Spleen (tissue), 11 donors: ENCODE data around the gene SLC39A11. TPM values are rescaled to one million over a fixed set of nuclear protein-coding genes. Genes with fewer than 3 reads are reported as not detected.

Experiments used
- DNase-seq: peaks from one replicate; pipeline ENCODE4 v3.0.0-alpha.2; 2020
- H3K27ac ChIP-seq, 8 donors: fragments of 200-600 bp; sonication (generic) in 7 of 8; 1 replicate in 4 of 8; 2 replicates in 4 of 8; pipeline versions ENCODE4 v1.5.0 to v1.8.0; 2016 to 2021; ENCODE audit warnings: inconsistent platforms in 4 of 8, mild to moderate bottlenecking in 4 of 8, moderate library complexity in 1 of 8
- H3K27me3 ChIP-seq, 7 donors: fragments of 200-600 bp; sonication (generic) in 6 of 7; replicated peaks in 1 of 7; 1 replicate in 4 of 7; 2 replicates in 3 of 7; pipeline versions ENCODE4 v1.5.0 to v1.8.0; 2016 to 2021; ENCODE audit warnings: inconsistent platforms in 3 of 7, mild to moderate bottlenecking in 1 of 7
- H3K36me3 ChIP-seq, 6 donors: fragments of 200-600 bp; sonication (generic) in 5 of 6; 1 replicate in 4 of 6; 2 replicates in 2 of 6; pipeline versions ENCODE4 v1.5.0 to v1.8.0; 2016 to 2021; ENCODE audit warnings: inconsistent platforms in 2 of 6
- H3K4me1 ChIP-seq, 6 donors: fragments of 200-600 bp; sonication (generic) in 5 of 6; 1 replicate in 3 of 6; 2 replicates in 3 of 6; pipeline versions ENCODE4 v1.5.0 to v1.8.0; 2016 to 2021; ENCODE audit warnings: inconsistent platforms in 3 of 6
- H3K4me3 ChIP-seq, 8 donors: fragments of 200-600 bp; sonication (generic) in 7 of 8; 1 replicate in 4 of 8; 2 replicates in 4 of 8; pipeline versions ENCODE4 v1.5.0 to v1.8.0; 2016 to 2021; ENCODE audit warnings: inconsistent platforms in 4 of 8, mild to moderate bottlenecking in 4 of 8, moderate library complexity in 2 of 8
- H3K9me3 ChIP-seq, 8 donors: fragments of 200-600 bp; sonication (generic) in 7 of 8; 1 replicate in 4 of 8; 2 replicates in 4 of 8; pipeline versions ENCODE4 v1.5.0 to v1.8.0; 2016 to 2021; ENCODE audit warnings: inconsistent platforms in 4 of 8
- POLR2A ChIP-seq, 3 donors: fragments of 450-650 bp; IDR thresholded peaks; one replicate each; pipeline ENCODE4 v1.5.1; 2017; ENCODE audit warnings: antibody characterized with exemption in 3 of 3, mild to moderate bottlenecking in 1 of 3
- POLR2AphosphoS5 ChIP-seq, 3 donors: sonication (generic); formaldehyde crosslinking; IDR thresholded peaks; one replicate each; pipeline ENCODE4 v1.5.1; 2017; ENCODE audit warnings: antibody characterized with exemption in 3 of 3
- WGBS, 5 donors: extraction: QIAGEN DNeasy Blood & Tissue Kit in 3 of 5; methylation state at CpG; one replicate each; pipeline versions ENCODE4 v1.1.5 to v1.1.7; 2013 to 2018; 5-methylcytosine and 5-hydroxymethylcytosine counted together
- intact Hi-C: fragments of 100-400 bp; cut with DNase I; formaldehyde crosslinking; loops from one replicate; pipeline ENCODE4 v1.15.0; 2023; ENCODE audit warnings: low total_unique reads
- polyA plus RNA-seq, 3 donors: library from polyadenylated mRNA; stranded (reverse); fragments of 200-250 nt; gene quantifications; one replicate each; pipeline ENCODE4 v1.2.1, GENCODE V29; 2013
- total RNA-seq, 7 donors: library from RNA; depleted of rRNA in 3 of 7; stranded (reverse); fragments of >200 nt in 3 of 7; fragmentation: NEBNext Ultra II Directional in 4 of 7; extraction: Animal tissue kit (Norgen Biotek cat#: 25700) in 4 of 7; gene quantifications; one replicate each; pipeline versions ENCODE4 v1.1.0 to v1.2.1, GENCODE V29; 2016 to 2021
- TF ChIP-seq, protein P1 (sequence below), 11 experiments: fragments of 200-600 bp in 7 of 11; fragments of 450-650 bp in 4 of 11; sonication (generic) in 4 of 11; IDR thresholded peaks in 8 of 11; conservative IDR thresholded peaks in 3 of 11; 1 replicate in 7 of 11; 2 replicates in 4 of 11; pipeline versions ENCODE4 v1.4.0 to v1.8.0; 2016 to 2021; ENCODE audit warnings: antibody characterized with exemption in 11 of 11, inconsistent platforms in 4 of 11, mild to moderate bottlenecking in 1 of 11
- donor health status: healthy with polysubstance abuse.
- donor health status: DM: no; HTN: no; CAD: no; lungs with moderate emphysema.
- donor health status: DM: no; HTN: no; CAD: no.
- donor health status: Bipolar disorder and iron deficiency.
- donor health status: healthy.
- donor health status: DM: no; HTN: no; CAD: no.
- donor health status: DM: yes; HTN: yes; CAD: no.

The SLC39A11 gene
- total and polyA plus RNA-seq, 10 donors: 4.1 to 45.2 (median 27.8) TPM

DNA sequence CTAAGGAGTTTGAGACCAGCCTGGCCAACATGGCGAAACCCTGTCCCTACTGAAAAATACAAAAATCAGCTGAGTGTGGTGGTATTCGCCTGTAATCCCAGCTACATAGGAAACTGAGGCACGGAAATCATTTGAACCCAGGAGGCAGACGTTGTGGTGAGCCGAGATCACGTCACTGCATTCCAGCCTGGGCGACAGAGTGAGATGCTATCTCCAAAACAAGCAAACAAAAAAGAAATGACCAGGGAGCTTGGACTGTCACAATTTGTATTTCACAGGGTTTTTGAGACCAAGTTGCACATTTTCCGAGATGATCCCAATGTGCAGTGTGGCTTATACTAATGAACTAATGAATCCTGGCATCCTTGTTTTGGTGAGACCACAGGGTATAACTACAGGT, 156.5 kb downstream of the SLC39A11 start:
- Histone ChIP-seq H3K4me1 (peaks cover 0 to 9% (median 0%) of the 10 kb centered on the region in 6 donors), H3K9me3 (no peaks in the 10 kb centered on the region), H3K4me3 (no peak overlapping the region), H3K27ac (no peak overlapping the region), H3K36me3 (peaks cover 0 to 49% (median 2%) of the 10 kb centered on the region in 6 donors), H3K27me3 (no peaks in the 10 kb centered on the region)
- TF ChIP-seq POLR2AphosphoS5 (IDR thresholded peaks at IDR 0.05): no peak
- TF ChIP-seq, protein P1, sequence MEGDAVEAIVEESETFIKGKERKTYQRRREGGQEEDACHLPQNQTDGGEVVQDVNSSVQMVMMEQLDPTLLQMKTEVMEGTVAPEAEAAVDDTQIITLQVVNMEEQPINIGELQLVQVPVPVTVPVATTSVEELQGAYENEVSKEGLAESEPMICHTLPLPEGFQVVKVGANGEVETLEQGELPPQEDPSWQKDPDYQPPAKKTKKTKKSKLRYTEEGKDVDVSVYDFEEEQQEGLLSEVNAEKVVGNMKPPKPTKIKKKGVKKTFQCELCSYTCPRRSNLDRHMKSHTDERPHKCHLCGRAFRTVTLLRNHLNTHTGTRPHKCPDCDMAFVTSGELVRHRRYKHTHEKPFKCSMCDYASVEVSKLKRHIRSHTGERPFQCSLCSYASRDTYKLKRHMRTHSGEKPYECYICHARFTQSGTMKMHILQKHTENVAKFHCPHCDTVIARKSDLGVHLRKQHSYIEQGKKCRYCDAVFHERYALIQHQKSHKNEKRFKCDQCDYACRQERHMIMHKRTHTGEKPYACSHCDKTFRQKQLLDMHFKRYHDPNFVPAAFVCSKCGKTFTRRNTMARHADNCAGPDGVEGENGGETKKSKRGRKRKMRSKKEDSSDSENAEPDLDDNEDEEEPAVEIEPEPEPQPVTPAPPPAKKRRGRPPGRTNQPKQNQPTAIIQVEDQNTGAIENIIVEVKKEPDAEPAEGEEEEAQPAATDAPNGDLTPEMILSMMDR (IDR thresholded peaks at IDR 0.05 in 8 of 11, conservative IDR thresholded peaks at IDR 0.05 in 3 of 11): no peak
- no peak for TF ChIP-seq POLR2A (IDR thresholded peaks at IDR 0.05)
- no peak for DNase-seq
- WGBS, 5 donors: 95 to 98% (median 97%) methylated on average over 8 of the region's 8 CpGs
- intact Hi-C loops: no loop called here

- Histone ChIP-seq H3K27me3 (no peaks in the 10 kb centered on the region), H3K36me3 (peaks cover 0 to 39% (median 2%) of the 10 kb centered on the region in 6 donors), H3K9me3 (no peaks in the 10 kb centered on the region), H3K27ac (no peak overlapping the region), H3K4me1 (peaks cover 0 to 11% (median 0%) of the 10 kb centered on the region in 6 donors), H3K4me3 (no peak overlapping the region)
- intact Hi-C loops: no loop called here
- TF ChIP-seq, protein P1 (IDR thresholded peaks at IDR 0.05 in 8 of 11, conservative IDR thresholded peaks at IDR 0.05 in 3 of 11): no peak
- TF ChIP-seq POLR2AphosphoS5 (IDR thresholded peaks at IDR 0.05) (no peak), POLR2A (IDR thresholded peaks at IDR 0.05) (no peak)
- DNase-seq: no peak
- WGBS, 5 donors: 85 to 94% (median 92%) methylated on average over 8 of the region's 8 CpGs
Observed at GRCh38 chr17:72934927-72935326, 157.6 kb downstream of the SLC39A11 start.

- Histone ChIP-seq H3K27ac (no peak overlapping the region), H3K9me3 (no peaks in the 10 kb centered on the region), H3K36me3 (peaks cover 0 to 16% (median 0%) of the 10 kb centered on the region in 6 donors), H3K27me3 (no peaks in the 10 kb centered on the region), H3K4me3 (no peak overlapping the region), H3K4me1 (peaks cover 0 to 11% (median 0%) of the 10 kb centered on the region in 6 donors)
- WGBS, 5 donors: 73 to 85% (median 80%) methylated on average over 5 of the region's 5 CpGs
- TF ChIP-seq POLR2A (IDR thresholded peaks at IDR 0.05) (no peak), POLR2AphosphoS5 (IDR thresholded peaks at IDR 0.05) (no peak)
- DNase-seq: no peak
- intact Hi-C loops: no loop called here
Observed at GRCh38 chr17:72931635-72932034, 160.9 kb downstream of the SLC39A11 start.

GRCh38 chr17:72931163-72931562, 161.3 kb downstream of the SLC39A11 start:
- H3K27ac ChIP-seq: no peak overlapping the region
- WGBS, 5 donors: 57 to 72% (median 62%) methylated on average over 9 of the region's 9 CpGs
- no peaks in the 10 kb centered on the region for H3K27me3 ChIP-seq
- H3K36me3 ChIP-seq: peaks cover 0 to 15% (median 0%) of the 10 kb centered on the region in 6 donors
- no peaks in the 10 kb centered on the region for H3K9me3 ChIP-seq
- H3K4me3 ChIP-seq: no peak overlapping the region
- H3K4me1 ChIP-seq: peaks cover 0 to 11% (median 0%) of the 10 kb centered on the region in 6 donors
- TF ChIP-seq POLR2AphosphoS5 (IDR thresholded peaks at IDR 0.05): no peak
- TF ChIP-seq POLR2A (IDR thresholded peaks at IDR 0.05): no peak
- TF ChIP-seq, protein P1 (IDR thresholded peaks at IDR 0.05 in 8 of 11, conservative IDR thresholded peaks at IDR 0.05 in 3 of 11): no peak
- no peak for DNase-seq
- intact Hi-C loops: no loop called here
